GM19328 (cell line): ENCODE measurements around the gene SLC13A3.

Experiments
- ATAC-seq: cut with Tn5 transposase; IDR thresholded peaks from one replicate; pipeline ENCODE4 v1.9.1; 2021; ENCODE audit warnings: mild to moderate bottlenecking, moderate library complexity; ENCODE audit not compliant: unreplicated experiment

The SLC13A3 gene

GRCh38 chr20:46651091-46651962, at the start of gene SLC13A3:
Gene SLC13A3, minus strand, starts transcription at chr20:46651459. Its CDS starts 38 bp downstream, at chr20:46651421.
- ATAC-seq = no peak

- no peak for ATAC-seq
Measured at GRCh38 chr20:46701057-46701456, 49.8 kb upstream of the SLC13A3 start.

GRCh38 chr20:46700481-46700880, 49.2 kb upstream of the SLC13A3 start:
- ATAC-seq = no peak

- no peak for ATAC-seq
Measured at GRCh38 chr20:46699651-46700359, 48.5 kb upstream of the SLC13A3 start.

GRCh38 chr20:46698788-46699187, 47.5 kb upstream of the SLC13A3 start:
- ATAC-seq = no peak

- ATAC-seq = no peak
Measured at GRCh38 chr20:46696791-46697279, 45.6 kb upstream of the SLC13A3 start.

- ATAC-seq = no peak
Measured at GRCh38 chr20:46695892-46696291, 44.6 kb upstream of the SLC13A3 start.

- ATAC-seq = no peak
Measured at GRCh38 chr20:46694484-46694883, 43.2 kb upstream of the SLC13A3 start.

GRCh38 chr20:46691196-46691595, 39.9 kb upstream of the SLC13A3 start:
- no peak for ATAC-seq

GRCh38 chr20:46690219-46691106, 39.2 kb upstream of the SLC13A3 start:
- ATAC-seq = no peak

- no peak for ATAC-seq
Measured at GRCh38 chr20:46689754-46690085, 38.5 kb upstream of the SLC13A3 start.

GRCh38 chr20:46689082-46689753, 38.0 kb upstream of the SLC13A3 start, which contains the start of gene TP53RK:
Gene TP53RK, minus strand, starts transcription at chr20:46689444. Its CDS starts 30 bp downstream, at chr20:46689414.
- peak; percentile 94 for ATAC-seq

- ATAC-seq = no peak
Measured at GRCh38 chr20:46688151-46689081, 37.2 kb upstream of the SLC13A3 start.

GRCh38 chr20:46683939-46684750, 32.9 kb upstream of the SLC13A3 start:
- no peak for ATAC-seq

- ATAC-seq = no peak
Measured at GRCh38 chr20:46683668-46683938, 32.3 kb upstream of the SLC13A3 start.

GRCh38 chr20:46683011-46683667, 31.9 kb upstream of the SLC13A3 start:
- ATAC-seq = no peak

GRCh38 chr20:46682063-46682821, 31.0 kb upstream of the SLC13A3 start:
- ATAC-seq = no peak
